H1 (cell line): ENCODE measurements around the gene WLS. TPM values are rescaled to one million over a fixed set of nuclear protein-coding genes. Genes with fewer than 3 reads are reported as not detected.

Experiments used
- CTCF ChIA-PET: fragments of 300-600 bp; sonication (Branson Sonifier 250); formaldehyde crosslinking; loops from one replicate; lab custom pipeline; 2021; ENCODE audit not compliant: partially characterized antibody; lab: Charles Lee
- POLR2A ChIA-PET: fragments of 300-600 bp; sonication (Branson Sonifier 250); formaldehyde crosslinking; loops from one replicate; lab custom pipeline; 2021; ENCODE audit warnings: inconsistent platforms; ENCODE audit not compliant: partially characterized antibody; lab: Charles Lee
- DNase-seq, 2 experiments: peaks; one replicate each; pipeline versions ENCODE4 v3.0.0 to v3.0.0-alpha.2; 2010 to 2022; ENCODE audit warnings: low spot score in 2 of 2, low read depth in 1 of 2, mixed read lengths in 1 of 2
- FAIRE-seq: peaks from 2 replicates; lab custom pipeline; 2011; peaks lifted over from hg19 to GRCh38; lab: Jason Lieb, UNC
- H2AFZ ChIP-seq: 2 replicates; pipeline ENCODE4 v1.8.1; 2012; ENCODE audit warnings: low read length, inconsistent platforms
- H2AK5ac ChIP-seq: 2 replicates; pipeline ENCODE4 v1.6.1; 2013; ENCODE audit warnings: low read depth, low read length
- H2BK120ac ChIP-seq: replicated peaks from 2 replicates; pipeline ENCODE3; 2013; ENCODE audit warnings: low read depth, low read length, inconsistent platforms
- H2BK12ac ChIP-seq: 2 replicates; pipeline ENCODE4 v1.6.1; 2013; ENCODE audit warnings: low read depth, low read length
- H2BK15ac ChIP-seq: 2 replicates; pipeline ENCODE4 v1.6.1; 2013; ENCODE audit warnings: low read length
- H2BK20ac ChIP-seq: 2 replicates; pipeline ENCODE4 v1.6.1; 2013; ENCODE audit warnings: low read length
- H2BK5ac ChIP-seq: 2 replicates; pipeline ENCODE4 v1.6.1; 2013; ENCODE audit warnings: low read depth, low read length
- H3K14ac ChIP-seq: 2 replicates; pipeline ENCODE4 v1.6.1; 2013; ENCODE audit warnings: inconsistent platforms; ENCODE audit not compliant: insufficient read length
- H3K18ac ChIP-seq: 2 replicates; pipeline ENCODE4 v1.6.1; 2013; ENCODE audit warnings: low read length; ENCODE audit errors: extremely low read depth
- H3K23ac ChIP-seq: 2 replicates; pipeline ENCODE4 v1.6.1; 2013; ENCODE audit warnings: inconsistent platforms; ENCODE audit not compliant: insufficient read length
- H3K23me2 ChIP-seq: 2 replicates; pipeline ENCODE4 v1.6.1; 2013; ENCODE audit warnings: low read depth, low read length
- H3K27ac ChIP-seq: 2 replicates; pipeline ENCODE4 v1.6.1; 2011; ENCODE audit warnings: low read depth, low read length, inconsistent platforms
- H3K27me3 ChIP-seq, 4 experiments: replicated peaks in 1 of 4; 1 replicate in 1 of 4; 2 replicates in 3 of 4; pipeline versions ENCODE4 v1.6.1 to v1.8.1; 2011 to 2013; ENCODE audit warnings: low read length in 3 of 4, mild to moderate bottlenecking in 3 of 4, inconsistent platforms in 2 of 4, mixed read lengths in 2 of 4, moderate library complexity in 1 of 4; ENCODE audit not compliant: control insufficient read depth in 3 of 4, insufficient read depth in 3 of 4; ENCODE audit errors: extremely low read depth in 1 of 4
- H3K36me3 ChIP-seq, 4 experiments: 2 replicates each; pipeline versions ENCODE4 v1.6.1 to v1.8.1; 2011 to 2013; ENCODE audit warnings: mild to moderate bottlenecking in 4 of 4, low read length in 3 of 4, moderate library complexity in 2 of 4, control low read depth in 1 of 4, inconsistent platforms in 1 of 4; ENCODE audit not compliant: insufficient read depth in 4 of 4, control insufficient read depth in 2 of 4
- H3K4ac ChIP-seq: replicated peaks from 2 replicates; pipeline ENCODE3; 2013; ENCODE audit warnings: low read length, low read depth, mixed read lengths, inconsistent platforms; ENCODE audit not compliant: insufficient read length
- H3K4me1 ChIP-seq, 4 experiments: replicated peaks in 1 of 4; 1 replicate in 1 of 4; 2 replicates in 3 of 4; pipeline versions ENCODE4 v1.6.1 to v1.8.1; 2011 to 2013; ENCODE audit warnings: low read length in 3 of 4, inconsistent platforms in 2 of 4, mixed read lengths in 1 of 4; ENCODE audit not compliant: insufficient read depth in 4 of 4, control insufficient read depth in 3 of 4
- H3K4me2 ChIP-seq, 2 experiments: 2 replicates each; pipeline versions ENCODE4 v1.6.1 to v1.8.1; 2011 to 2013; ENCODE audit warnings: low read depth in 2 of 2, low read length in 2 of 2, control low read depth in 1 of 2, inconsistent platforms in 1 of 2, mild to moderate bottlenecking in 1 of 2; ENCODE audit not compliant: insufficient read depth in 1 of 2
- H3K4me3 ChIP-seq, 4 experiments: fragments of 200-600, 300-600 bp in 1 of 4; sonication (generic), shearing (Covaris generic), sonication (Bioruptor Twin) in 1 of 4; 2 replicates each; pipeline versions ENCODE4 v1.5.1 to v1.8.1; 2011 to 2016; ENCODE audit warnings: low read length in 4 of 4, low read depth in 3 of 4, control low read depth in 2 of 4, inconsistent platforms in 2 of 4, mild to moderate bottlenecking in 2 of 4, mixed read lengths in 1 of 4, moderate library complexity in 1 of 4; ENCODE audit not compliant: insufficient read depth in 2 of 4; ENCODE audit errors: extremely low read depth in 1 of 4
- H3K56ac ChIP-seq: replicated peaks from 2 replicates; pipeline ENCODE3; 2013; ENCODE audit warnings: low read depth, mild to moderate bottlenecking, mixed read lengths, low read length, inconsistent platforms; ENCODE audit not compliant: insufficient read length
- H3K79me1 ChIP-seq: 2 replicates; pipeline ENCODE4 v1.6.1; 2013; ENCODE audit warnings: low read depth, low read length, control low read depth
- H3K79me2 ChIP-seq, 2 experiments: 2 replicates each; pipeline versions ENCODE4 v1.6.1 to v1.8.1; 2012 to 2013; ENCODE audit warnings: low read length in 2 of 2, mild to moderate bottlenecking in 2 of 2, inconsistent platforms in 1 of 2; ENCODE audit not compliant: insufficient read depth in 2 of 2, control insufficient read depth in 1 of 2
- H3K9ac ChIP-seq, 4 experiments: replicated peaks in 1 of 4; 1 replicate in 1 of 4; 2 replicates in 3 of 4; pipeline versions ENCODE4 v1.6.1 to v1.8.1; 2011 to 2013; ENCODE audit warnings: low read depth in 3 of 4, low read length in 3 of 4, control low read depth in 2 of 4, mild to moderate bottlenecking in 2 of 4, moderate library complexity in 2 of 4, inconsistent platforms in 1 of 4; ENCODE audit errors: extremely low read depth in 1 of 4
- H3K9me3 ChIP-seq, 2 experiments: 2 replicates each; pipeline versions ENCODE4 v1.6.1 to v1.8.1; 2012 to 2013; ENCODE audit warnings: mild to moderate bottlenecking in 2 of 2, moderate library complexity in 2 of 2, control low read depth in 1 of 2, inconsistent platforms in 1 of 2, low read depth in 1 of 2, low read length in 1 of 2, mixed read lengths in 1 of 2; ENCODE audit not compliant: insufficient read depth in 2 of 2
- H4K20me1 ChIP-seq, 2 experiments: replicated peaks in 1 of 2; 2 replicates each; pipeline versions ENCODE3 to v1.8.1; 2011 to 2013; ENCODE audit warnings: inconsistent platforms in 2 of 2, low read length in 2 of 2, mild to moderate bottlenecking in 1 of 2; ENCODE audit not compliant: insufficient read depth in 2 of 2, control insufficient read depth in 1 of 2
- H4K5ac ChIP-seq: 2 replicates; pipeline ENCODE4 v1.6.1; 2013; ENCODE audit warnings: low read length, low read depth, mixed read lengths, inconsistent platforms; ENCODE audit not compliant: insufficient read length
- H4K8ac ChIP-seq: 2 replicates; pipeline ENCODE4 v1.8.0; 2013; ENCODE audit warnings: mild to moderate bottlenecking, moderate library complexity, low read length, inconsistent platforms; ENCODE audit not compliant: insufficient read depth; ENCODE audit errors: extremely low read depth
- H4K91ac ChIP-seq: replicated peaks from 2 replicates; pipeline ENCODE3; 2013; ENCODE audit warnings: low read length, mixed read lengths, inconsistent platforms; ENCODE audit not compliant: insufficient read length
- JUND ChIP-seq: IDR thresholded peaks from 2 replicates; pipeline ENCODE4 v1.6.1; 2011; ENCODE audit warnings: mild to moderate bottlenecking, improper control_type of control experiment, low read length
- WGBS, 2 experiments: shearing (Covaris generic) in 1 of 2; methylation state at CpG; one replicate each; pipeline versions ENCODE4 v1.1.6 to v1.1.7; 2013 to 2015; ENCODE audit warnings: low lambda C conversion rate in 2 of 2, mixed read lengths in 2 of 2, inconsistent platforms in 1 of 2, low coverage in 1 of 2, missing lambda C conversion rate in 1 of 2; ENCODE audit not compliant: insufficient replicate concordance in 2 of 2, insufficient coverage in 1 of 2, insufficient read length in 1 of 2; ENCODE audit errors: extremely low coverage in 1 of 2, missing lambda C conversion rate in 1 of 2; 5-methylcytosine and 5-hydroxymethylcytosine counted together
- polyA plus RNA-seq, 7 experiments: library from polyadenylated mRNA; depleted of rRNA in 3 of 7; stranded (reverse) in 5 of 7; unstranded in 2 of 7; fragments of >200 nt in 5 of 7; fragments of 200-250 nt in 2 of 7; gene quantifications; 1 replicate in 5 of 7; 2 replicates in 1 of 7; 4 replicates in 1 of 7; pipeline versions ENCODE4 v1.2.1 to v1.2.3, GENCODE V29; 2011 to 2013; ENCODE audit warnings: missing spikeins in 2 of 7, mixed read lengths in 2 of 7
- total RNA-seq: library from RNA; stranded (reverse); fragmentation: NEBNext Ultra II Directional; extraction: Animal tissue kit (Norgen Biotek cat#: 25700); gene quantifications from 2 replicates; pipeline ENCODE4 v1.2.1, GENCODE V29; 2021

WLS gene
- total and polyA plus RNA-seq, 2 of the 8 experiments (the other 6 are each of a cell fraction or from before 2014, with no cell fraction given): 1.2 to 2.7 TPM

- WGBS, 2 experiments: 90% methylated on average over 2 of the region's 2 CpGs; no CpG with 5 or more reads in 1 of the 2 experiments
- Histone ChIP-seq H2BK12ac (no peak overlapping the region), H3K27me3 (peaks cover 0 to 13% (median 10%) of the 10 kb centered on the region in 4 experiments; a peak in 5 of 7 replicates), H4K5ac (no peak overlapping the region), H4K8ac (no peak overlapping the region), H3K4me3 (no peak overlapping the region), H2BK15ac (no peak overlapping the region), H3K23me2 (no peaks in the 10 kb centered on the region), H3K23ac (no peak overlapping the region), H3K36me3 (no peaks in the 10 kb centered on the region), H4K91ac (no peak overlapping the region), H2AK5ac (no peak overlapping the region), H2AFZ (no peak overlapping the region), H3K27ac (no peak overlapping the region), H3K18ac (no peak overlapping the region), H4K20me1 (no peaks in the 10 kb centered on the region), H3K4me1 (no peaks in the 10 kb centered on the region; a peak in 1 of 7 replicates), H3K56ac (no peak overlapping the region), H3K79me2 (no peaks in the 10 kb centered on the region), H3K4me2 (no peak overlapping the region), H3K9me3 (no peaks in the 10 kb centered on the region), H2BK120ac (no peak overlapping the region), H3K14ac (no peak overlapping the region), H3K4ac (no peak overlapping the region), H3K79me1 (no peaks in the 10 kb centered on the region), H2BK20ac (no peak overlapping the region), H3K9ac (no peak overlapping the region), H2BK5ac (no peak overlapping the region)
- no peak for FAIRE-seq
- POLR2A ChIA-PET: no interaction called here
- no peak for TF ChIP-seq JUND
- no peak for DNase-seq
- CTCF ChIA-PET: interaction anchor here (4.9 kb wide), 1 partner anchor 103 kb away, joined by 18 read pairs; no protein-coding TSS in a partner anchor
These were observed 8.6 kb downstream of the WLS start for GRCh38 chr1:68223687-68224086.
